SU-DHL-6 (cell line): Measurements from ENCODE around the gene FIS1.

Source experiments
- H2AFZ ChIP-seq: fragments of 200-600 bp; sonication (generic); 2 replicates; pipeline ENCODE4 v1.6.1; 2014; ENCODE audit warnings: low read depth, mild to moderate bottlenecking, moderate library complexity, mixed read lengths, antibody characterized with exemption, low read length; ENCODE audit not compliant: severe bottlenecking
- H3F3A ChIP-seq: fragments of 200-600 bp; shearing (Covaris generic); 2 replicates; pipeline ENCODE4 v1.6.0; 2016; ENCODE audit warnings: antibody characterized with exemption, mild to moderate bottlenecking; ENCODE audit not compliant: insufficient read depth
- H3K27ac ChIP-seq: fragments of 200-600 bp; sonication (generic); 2 replicates; pipeline ENCODE4 v1.5.1; 2016; ENCODE audit warnings: low read depth, mild to moderate bottlenecking, low read length, moderate library complexity, mixed read lengths
- H3K27me3 ChIP-seq: fragments of 200-600 bp; sonication (generic), shearing (Covaris generic); 2 replicates; pipeline ENCODE4 v1.6.0; 2014; ENCODE audit warnings: mild to moderate bottlenecking, low read length
- H3K36me3 ChIP-seq: fragments of 200-600 bp; sonication (generic); 2 replicates; pipeline ENCODE4 v1.6.1; 2014; ENCODE audit warnings: mild to moderate bottlenecking, low read length, mixed read lengths
- H3K4me2 ChIP-seq: fragments of 300-600, 200-600 bp; shearing (Covaris generic), sonication (generic); 2 replicates; pipeline ENCODE4 v1.6.0; 2014; ENCODE audit warnings: low read length, low read depth, mild to moderate bottlenecking; ENCODE audit not compliant: poor library complexity, severe bottlenecking
- H3K4me3 ChIP-seq: fragments of 200-600 bp; sonication (generic); 2 replicates; pipeline ENCODE4 v1.5.1; 2014; ENCODE audit warnings: antibody characterized with exemption, low read length, mild to moderate bottlenecking, mixed read lengths; ENCODE audit not compliant: insufficient read depth, poor library complexity, severe bottlenecking
- H3K79me2 ChIP-seq: fragments of 200-600 bp; sonication (generic); 2 replicates; pipeline ENCODE4 v1.6.1; 2014; ENCODE audit warnings: mild to moderate bottlenecking, low read length, moderate library complexity; ENCODE audit not compliant: insufficient read depth
- H3K9ac ChIP-seq: fragments of 200-600 bp; sonication (generic); 2 replicates; pipeline ENCODE4 v1.7.0; 2014; ENCODE audit warnings: mild to moderate bottlenecking, low read length
- H3K9me2 ChIP-seq: fragments of 200-600 bp; sonication (generic); replicated peaks from 2 replicates; pipeline ENCODE4 v1.6.1; 2014; ENCODE audit warnings: low read length; ENCODE audit not compliant: insufficient read depth
- H3K9me3 ChIP-seq: fragments of 200-600 bp; sonication (generic); 2 replicates; pipeline ENCODE4 v1.6.1; 2014; ENCODE audit warnings: low read length, mixed read lengths; ENCODE audit not compliant: insufficient read depth
- H4K20me1 ChIP-seq: fragments of 200-600 bp; sonication (generic); 2 replicates; pipeline ENCODE4 v1.6.1; 2014; ENCODE audit warnings: low read depth, mild to moderate bottlenecking, antibody characterized with exemption, low read length, moderate library complexity, mixed read lengths
- EZH2phosphoT487 ChIP-seq: fragments of 200-600 bp; sonication (generic), shearing (Covaris generic); conservative IDR thresholded peaks from 2 replicates; pipeline ENCODE4 v1.6.1; 2018; ENCODE audit warnings: mild to moderate bottlenecking, antibody characterized with exemption, low read length, moderate library complexity, mixed read lengths
- TF ChIP-seq, protein P1 (sequence below): fragments of 200-600 bp; sonication (generic); IDR thresholded peaks from one replicate; pipeline ENCODE4 v1.5.1; 2017; ENCODE audit warnings: antibody characterized with exemption, mild to moderate bottlenecking, low read length, moderate library complexity; ENCODE audit not compliant: insufficient read depth, poor library complexity, severe bottlenecking

The FIS1 gene

DNA sequence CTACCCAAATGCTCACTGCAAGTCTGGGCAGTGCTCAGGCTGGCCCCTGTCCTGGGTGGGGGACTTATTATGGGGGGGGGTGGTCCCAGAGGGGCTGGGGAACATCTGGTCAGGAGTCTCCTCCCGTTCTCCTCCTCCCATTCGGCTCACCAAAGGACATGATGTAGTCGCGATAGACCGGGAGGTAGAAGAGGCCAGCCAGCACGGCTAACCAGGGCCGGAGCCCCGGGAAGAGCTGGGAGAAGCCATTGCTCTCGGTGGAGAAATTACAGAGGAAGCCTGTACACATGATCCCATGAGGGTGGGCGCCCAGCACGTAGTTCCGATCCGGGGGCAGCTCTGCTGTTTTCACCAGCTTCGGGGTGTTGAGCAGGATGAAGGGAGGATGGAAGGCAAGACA, 46.4 kb downstream of the FIS1 start:
- no peak overlapping the region for H3K4me2 ChIP-seq
- TF ChIP-seq EZH2phosphoT487: no peak
- TF ChIP-seq, protein P1, sequence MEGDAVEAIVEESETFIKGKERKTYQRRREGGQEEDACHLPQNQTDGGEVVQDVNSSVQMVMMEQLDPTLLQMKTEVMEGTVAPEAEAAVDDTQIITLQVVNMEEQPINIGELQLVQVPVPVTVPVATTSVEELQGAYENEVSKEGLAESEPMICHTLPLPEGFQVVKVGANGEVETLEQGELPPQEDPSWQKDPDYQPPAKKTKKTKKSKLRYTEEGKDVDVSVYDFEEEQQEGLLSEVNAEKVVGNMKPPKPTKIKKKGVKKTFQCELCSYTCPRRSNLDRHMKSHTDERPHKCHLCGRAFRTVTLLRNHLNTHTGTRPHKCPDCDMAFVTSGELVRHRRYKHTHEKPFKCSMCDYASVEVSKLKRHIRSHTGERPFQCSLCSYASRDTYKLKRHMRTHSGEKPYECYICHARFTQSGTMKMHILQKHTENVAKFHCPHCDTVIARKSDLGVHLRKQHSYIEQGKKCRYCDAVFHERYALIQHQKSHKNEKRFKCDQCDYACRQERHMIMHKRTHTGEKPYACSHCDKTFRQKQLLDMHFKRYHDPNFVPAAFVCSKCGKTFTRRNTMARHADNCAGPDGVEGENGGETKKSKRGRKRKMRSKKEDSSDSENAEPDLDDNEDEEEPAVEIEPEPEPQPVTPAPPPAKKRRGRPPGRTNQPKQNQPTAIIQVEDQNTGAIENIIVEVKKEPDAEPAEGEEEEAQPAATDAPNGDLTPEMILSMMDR: no peak
- H3K27me3 ChIP-seq: no peaks in the 10 kb centered on the region
- no peaks in the 10 kb centered on the region for H3K9me3 ChIP-seq
- no peak overlapping the region for H3K9ac ChIP-seq
- no peak overlapping the region for H3K27ac ChIP-seq
- H3K4me3 ChIP-seq: no peak overlapping the region
- no peaks in the 10 kb centered on the region for H3F3A ChIP-seq
- no peaks in the 10 kb centered on the region for H3K79me2 ChIP-seq
- no peaks in the 10 kb centered on the region for H3K36me3 ChIP-seq
- H4K20me1 ChIP-seq: no peaks in the 10 kb centered on the region
- H3K9me2 ChIP-seq: no peaks in the 10 kb centered on the region
- H2AFZ ChIP-seq: no peak overlapping the region

DNA sequence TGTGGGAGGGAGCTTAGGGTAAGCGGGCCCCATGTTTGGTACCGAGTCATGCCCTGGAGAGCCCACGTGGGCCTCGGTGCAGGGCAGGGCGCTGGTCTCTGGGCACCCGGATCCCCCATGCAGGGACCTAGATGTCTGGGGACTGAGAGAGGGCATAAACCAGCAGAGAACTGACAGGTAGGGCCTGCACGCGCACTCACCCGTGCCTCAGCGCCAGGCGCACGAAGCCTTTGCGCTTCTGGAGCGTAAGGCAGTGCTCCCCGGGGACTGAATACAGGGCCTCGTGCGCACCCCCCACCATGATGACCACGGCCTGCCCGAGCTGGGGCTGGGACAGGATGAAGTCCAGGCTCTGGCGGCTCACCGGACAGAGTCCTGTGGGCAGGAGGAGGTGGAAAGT, 46.9 kb downstream of the FIS1 start:
- H3K4me2 ChIP-seq: no peak overlapping the region
- no peaks in the 10 kb centered on the region for H4K20me1 ChIP-seq
- no peaks in the 10 kb centered on the region for H3K36me3 ChIP-seq
- TF ChIP-seq, protein P1: no peak
- no peak overlapping the region for H2AFZ ChIP-seq
- no peaks in the 10 kb centered on the region for H3F3A ChIP-seq
- H3K27me3 ChIP-seq: no peaks in the 10 kb centered on the region
- H3K79me2 ChIP-seq: no peaks in the 10 kb centered on the region
- no peaks in the 10 kb centered on the region for H3K9me3 ChIP-seq
- H3K4me3 ChIP-seq: no peak overlapping the region
- no peak overlapping the region for H3K9ac ChIP-seq
- no peaks in the 10 kb centered on the region for H3K9me2 ChIP-seq
- no peak overlapping the region for H3K27ac ChIP-seq

DNA sequence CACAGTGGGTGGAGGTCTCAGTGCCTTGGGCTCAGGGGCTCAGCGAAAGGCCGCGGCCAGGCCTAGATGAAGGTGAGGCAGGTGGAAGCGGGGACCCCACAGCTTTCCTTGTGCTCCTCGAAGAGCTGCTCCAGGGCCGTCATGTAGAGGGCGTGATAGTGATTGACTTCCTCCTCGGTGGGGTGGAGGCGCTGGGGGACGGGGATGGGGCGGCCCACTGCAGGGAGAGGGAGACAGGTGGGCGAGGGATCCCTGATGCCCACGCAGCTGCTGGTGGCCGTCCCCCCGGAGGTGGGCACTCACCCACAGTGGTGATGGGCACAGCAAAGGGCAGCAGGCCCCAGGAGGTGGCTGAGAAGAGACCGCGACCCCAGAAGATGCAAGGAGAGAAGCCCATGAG, 49.0 kb downstream of the FIS1 start:
- Histone ChIP-seq H3F3A (no peaks in the 10 kb centered on the region), H3K36me3 (no peaks in the 10 kb centered on the region), H3K9me2 (no peaks in the 10 kb centered on the region), H2AFZ (no peak overlapping the region), H4K20me1 (no peaks in the 10 kb centered on the region), H3K27ac (no peak overlapping the region), H3K4me2 (no peak overlapping the region), H3K9me3 (no peaks in the 10 kb centered on the region), H3K9ac (no peak overlapping the region), H3K4me3 (no peak overlapping the region), H3K79me2 (no peaks in the 10 kb centered on the region), H3K27me3 (no peaks in the 10 kb centered on the region)
- TF ChIP-seq EZH2phosphoT487: no peak
- TF ChIP-seq, protein P1: no peak
